CD14-positive monocyte (primary cell): ENCODE measurements around the gene EMILIN2. TPM values are rescaled to one million over a fixed set of nuclear protein-coding genes. Genes with fewer than 3 reads are reported as not detected.
A peak's percentile ranks its signal among the peaks of the same experiment; 100 is the strongest.

Source experiments
- DNase-seq, 3 donors: peaks; one replicate each; pipeline ENCODE4 v3.0.0-alpha.2; 2011 to 2022
- H2AFZ ChIP-seq: 2 replicates; pipeline ENCODE4 v1.6.0; 2012; ENCODE audit warnings: mild to moderate bottlenecking, low read depth, low read length, inconsistent platforms; ENCODE audit not compliant: insufficient read depth, poor library complexity, severe bottlenecking
- H3K27ac ChIP-seq, 2 donors: 1 replicate in 1 of 2; 2 replicates in 1 of 2; pipeline ENCODE4 v1.5.1; 2012 to 2013; ENCODE audit warnings: low read length in 2 of 2, control low read depth in 1 of 2, inconsistent platforms in 1 of 2, low read depth in 1 of 2, mild to moderate bottlenecking in 1 of 2
- H3K27me3 ChIP-seq, 2 donors: one replicate each; pipeline versions ENCODE4 v1.6.0 to v1.6.1; 2011 to 2013; ENCODE audit warnings: low read length in 2 of 2; ENCODE audit not compliant: control insufficient read depth in 2 of 2, insufficient read depth in 2 of 2
- H3K36me3 ChIP-seq, 2 donors: replicated peaks in 1 of 2; 1 replicate in 1 of 2; 2 replicates in 1 of 2; pipeline versions ENCODE4 v1.5.1 to v1.6.1; 2012 to 2013; ENCODE audit warnings: low read length in 2 of 2, control low read depth in 1 of 2, inconsistent platforms in 1 of 2, mild to moderate bottlenecking in 1 of 2; ENCODE audit not compliant: insufficient read depth in 2 of 2, control insufficient read depth in 1 of 2
- H3K4me1 ChIP-seq, 2 donors: 1 replicate in 1 of 2; 2 replicates in 1 of 2; pipeline versions ENCODE4 v1.5.1 to v1.6.1; 2012 to 2013; ENCODE audit warnings: low read length in 2 of 2, control low read depth in 1 of 2, inconsistent platforms in 1 of 2, mild to moderate bottlenecking in 1 of 2, moderate library complexity in 1 of 2; ENCODE audit not compliant: insufficient read depth in 2 of 2, control insufficient read depth in 1 of 2
- H3K4me2 ChIP-seq: replicated peaks from 2 replicates; pipeline ENCODE3; 2012; ENCODE audit warnings: low read length, moderate library complexity, mild to moderate bottlenecking; ENCODE audit not compliant: poor library complexity, severe bottlenecking; ENCODE audit errors: extremely low read depth
- H3K4me3 ChIP-seq, 3 experiments: fragments of 200-600 bp in 1 of 3; sonication (generic) in 1 of 3; replicated peaks in 1 of 3; 1 replicate in 2 of 3; 2 replicates in 1 of 3; pipeline ENCODE4 v1.5.1; 2011 to 2013; ENCODE audit warnings: low read length in 3 of 3, mild to moderate bottlenecking in 3 of 3, control low read depth in 2 of 3, low read depth in 2 of 3, inconsistent platforms in 1 of 3, moderate library complexity in 1 of 3
- H3K79me2 ChIP-seq: 2 replicates; pipeline ENCODE4 v1.6.0; 2012; ENCODE audit warnings: mild to moderate bottlenecking, control low read depth, inconsistent platforms, low read length, moderate library complexity; ENCODE audit not compliant: insufficient read depth
- H3K9ac ChIP-seq: 2 replicates; pipeline ENCODE4 v1.6.0; 2017; ENCODE audit warnings: low read length, mild to moderate bottlenecking; ENCODE audit not compliant: insufficient read depth, poor library complexity, severe bottlenecking
- H3K9me3 ChIP-seq, 2 donors: replicated peaks in 1 of 2; 1 replicate in 1 of 2; 2 replicates in 1 of 2; pipeline versions ENCODE4 v1.5.1 to v1.6.1; 2012 to 2013; ENCODE audit warnings: low read length in 2 of 2, control low read depth in 1 of 2; ENCODE audit not compliant: control insufficient read depth in 1 of 2, insufficient read depth in 1 of 2
- H4K20me1 ChIP-seq: 2 replicates; pipeline ENCODE4 v1.6.0; 2012; ENCODE audit warnings: mild to moderate bottlenecking, low read length, control low read depth, moderate library complexity; ENCODE audit not compliant: insufficient read depth
- H3K27ac Mint-ChIP-seq, 7 donors: one replicate each; pipeline ENCODE4 v1.8.0; 2020; ENCODE audit warnings: mild to moderate bottlenecking in 7 of 7, mixed read lengths in 7 of 7, moderate library complexity in 6 of 7, inconsistent platforms in 2 of 7
- H3K27me3 Mint-ChIP-seq, 3 donors: one replicate each; pipeline ENCODE4 v1.8.0; 2021 to 2022; ENCODE audit warnings: low read depth in 3 of 3, mild to moderate bottlenecking in 3 of 3, mixed read lengths in 3 of 3, moderate library complexity in 3 of 3, inconsistent platforms in 1 of 3
- H3K36me3 Mint-ChIP-seq, 2 donors: one replicate each; pipeline ENCODE4 v1.8.0; 2020; ENCODE audit warnings: mixed read lengths in 2 of 2, inconsistent platforms in 1 of 2, mild to moderate bottlenecking in 1 of 2
- H3K4me1 Mint-ChIP-seq: one replicate; pipeline ENCODE4 v1.8.0; 2020; ENCODE audit warnings: mild to moderate bottlenecking, mixed read lengths
- H3K4me3 Mint-ChIP-seq, 2 donors: one replicate each; pipeline ENCODE4 v1.8.0; 2020; ENCODE audit warnings: mild to moderate bottlenecking in 2 of 2, mixed read lengths in 2 of 2, moderate library complexity in 1 of 2
- H3K9me3 Mint-ChIP-seq, 7 donors: one replicate each; pipeline ENCODE4 v1.8.0; 2020 to 2022; ENCODE audit warnings: mixed read lengths in 7 of 7, mild to moderate bottlenecking in 6 of 7, moderate library complexity in 6 of 7, inconsistent platforms in 2 of 7
- WGBS: methylation state at CpG from one replicate; pipeline ENCODE4 v1.1.5; 2013; ENCODE audit warnings: missing lambda C conversion rate; ENCODE audit not compliant: insufficient coverage; 5-methylcytosine and 5-hydroxymethylcytosine counted together
- intact Hi-C, 2 donors: fragments of 100-400 bp; cut with micrococcal nuclease; formaldehyde crosslinking; loops; one replicate each; pipeline versions ENCODE4 v1.15.0 to v1.15.1; 2023
- polyA plus RNA-seq, 3 donors: library from polyadenylated mRNA; depleted of rRNA in 1 of 3; unstranded in 2 of 3; stranded (reverse) in 1 of 3; fragments of 300-500 nt in 2 of 3; fragments of >200 nt in 1 of 3; fragmentation: Illumina TruSeq in 2 of 3; gene quantifications; 1 replicate in 2 of 3; 2 replicates in 1 of 3; pipeline ENCODE4 v1.2.3, GENCODE V29; 2012 to 2021
- TF ChIP-seq, protein P1 (sequence below): fragments of 200-600 bp; IDR thresholded peaks from one replicate; pipeline ENCODE4 v1.8.0; 2022; ENCODE audit warnings: antibody characterized with exemption, mild to moderate bottlenecking

Gene EMILIN2
- polyA plus RNA-seq, 3 donors, result 30.5 to 43.2 (median 33.8) TPM

DNA sequence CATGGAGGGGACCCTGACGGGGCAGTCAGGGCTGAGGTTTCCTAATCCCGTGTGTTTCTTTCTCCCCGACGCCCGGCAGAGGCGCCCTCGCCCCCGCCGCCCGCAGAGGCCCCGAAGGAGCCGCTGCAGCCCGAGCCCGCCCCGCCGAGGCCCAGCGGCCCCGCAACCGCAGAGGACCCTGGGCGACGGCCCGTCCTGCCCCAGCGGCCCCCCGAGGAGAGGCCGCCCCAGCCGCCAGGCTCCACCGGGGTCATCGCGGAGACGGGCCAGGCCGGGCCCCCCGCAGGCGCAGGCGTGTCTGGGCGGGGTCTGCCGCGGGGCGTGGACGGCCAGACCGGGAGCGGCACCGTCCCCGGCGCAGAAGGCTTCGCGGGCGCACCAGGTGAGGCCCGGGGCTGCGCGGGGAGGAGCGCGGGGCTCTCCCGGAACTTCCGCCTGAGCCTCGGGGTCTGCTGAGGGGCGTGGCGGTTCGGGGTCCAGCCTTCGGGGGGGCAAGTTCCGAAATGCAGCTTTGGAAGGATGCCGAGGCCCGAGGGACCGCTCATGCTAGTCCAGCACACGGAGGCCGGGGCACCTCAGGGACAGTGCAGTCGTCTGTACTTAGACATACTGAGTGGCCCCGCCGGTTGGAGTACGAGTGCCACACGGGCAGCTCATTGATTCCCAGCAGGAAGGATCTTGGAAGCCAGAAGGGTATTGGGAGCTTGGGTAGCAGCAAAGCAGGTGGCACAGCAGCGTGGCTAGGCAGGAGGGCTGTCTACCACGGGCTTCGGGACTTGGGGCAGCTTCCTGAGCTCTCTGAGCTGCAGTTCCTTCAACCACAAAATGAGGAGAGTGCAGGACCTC lies 60.1 kb downstream of the EMILIN2 start:
- Mint-ChIP-seq H3K4me1 (peaks cover 20% of the 10 kb centered on the region), H3K36me3 (peaks cover 36 to 45% of the 10 kb centered on the region in 2 donors), H3K4me3 (peak overlapping the region; percentile 85 to 87), H3K27ac (peak overlapping the region in 3 of 7 donors; percentile 42 to 77 (median 57)), H3K9me3 (no peaks in the 10 kb centered on the region), H3K27me3 (no peaks in the 10 kb centered on the region)
- Histone ChIP-seq H3K27ac (peak overlapping the region in 1 of 2 donors; percentile 62), H3K36me3 (peaks cover 42 to 50% of the 10 kb centered on the region in 2 donors), H3K4me1 (peaks cover 26 to 42% of the 10 kb centered on the region in 2 donors), H3K9me3 (no peaks in the 10 kb centered on the region), H3K4me2 (peak overlapping the region; percentile 88), H4K20me1 (peaks cover 100% of the 10 kb centered on the region), H2AFZ (peak overlapping the region; percentile 64), H3K4me3 (peak overlapping the region; percentile 45 to 80 (median 52)), H3K79me2 (peaks cover 92% of the 10 kb centered on the region), H3K9ac (peak overlapping the region; percentile 74), H3K27me3 (no peaks in the 10 kb centered on the region)
- TF ChIP-seq, protein P1, sequence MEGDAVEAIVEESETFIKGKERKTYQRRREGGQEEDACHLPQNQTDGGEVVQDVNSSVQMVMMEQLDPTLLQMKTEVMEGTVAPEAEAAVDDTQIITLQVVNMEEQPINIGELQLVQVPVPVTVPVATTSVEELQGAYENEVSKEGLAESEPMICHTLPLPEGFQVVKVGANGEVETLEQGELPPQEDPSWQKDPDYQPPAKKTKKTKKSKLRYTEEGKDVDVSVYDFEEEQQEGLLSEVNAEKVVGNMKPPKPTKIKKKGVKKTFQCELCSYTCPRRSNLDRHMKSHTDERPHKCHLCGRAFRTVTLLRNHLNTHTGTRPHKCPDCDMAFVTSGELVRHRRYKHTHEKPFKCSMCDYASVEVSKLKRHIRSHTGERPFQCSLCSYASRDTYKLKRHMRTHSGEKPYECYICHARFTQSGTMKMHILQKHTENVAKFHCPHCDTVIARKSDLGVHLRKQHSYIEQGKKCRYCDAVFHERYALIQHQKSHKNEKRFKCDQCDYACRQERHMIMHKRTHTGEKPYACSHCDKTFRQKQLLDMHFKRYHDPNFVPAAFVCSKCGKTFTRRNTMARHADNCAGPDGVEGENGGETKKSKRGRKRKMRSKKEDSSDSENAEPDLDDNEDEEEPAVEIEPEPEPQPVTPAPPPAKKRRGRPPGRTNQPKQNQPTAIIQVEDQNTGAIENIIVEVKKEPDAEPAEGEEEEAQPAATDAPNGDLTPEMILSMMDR, result peak; percentile 59
- intact Hi-C loops, result loop anchor here in 1 of 2 donors (10.0 kb wide), 1 partner anchor 122 kb away; no protein-coding TSS in a partner anchor
- DNase-seq, result peak in 2 of 3 donors; percentile 9 to 34
- whole genome bisulfite sequencing, result 1% methylated on average over 73 of the region's 73 CpGs

DNA sequence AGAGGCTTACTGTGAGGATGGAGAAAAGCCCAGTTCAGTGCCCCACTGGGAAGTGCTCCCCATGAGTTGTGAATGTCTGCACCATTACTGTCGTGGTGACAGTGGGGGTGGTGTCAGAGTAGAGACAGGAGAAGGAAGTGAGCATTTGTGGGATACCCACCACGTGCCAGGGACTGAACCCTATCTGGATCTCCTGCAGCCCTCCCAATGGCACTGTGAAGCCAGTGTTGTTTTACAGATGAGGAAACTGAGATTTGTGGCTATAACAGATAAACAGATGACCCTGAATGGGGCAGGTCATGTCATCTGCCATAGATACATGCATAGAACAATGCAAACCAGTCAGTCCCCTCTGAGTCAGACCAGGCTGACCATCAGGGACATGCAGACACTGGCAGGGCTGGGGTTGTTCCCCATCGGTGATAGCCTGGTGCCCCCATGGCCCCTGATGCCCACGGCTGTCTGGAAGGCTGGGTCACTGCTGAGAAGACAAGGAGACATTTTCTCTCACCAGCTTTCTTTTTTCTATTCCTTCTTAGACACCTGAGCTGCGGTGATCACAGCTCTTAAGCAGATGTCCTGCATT lies 60.8 kb downstream of the EMILIN2 start:
- peaks cover 88% of the 10 kb centered on the region for H3K79me2 ChIP-seq
- H3K9ac ChIP-seq, result peak overlapping the region; percentile 74
- H3K4me3 Mint-ChIP-seq, result peak overlapping the region; percentile 74 to 85
- H3K36me3 ChIP-seq, result peaks cover 46 to 51% of the 10 kb centered on the region in 2 donors
- H4K20me1 ChIP-seq, result peaks cover 100% of the 10 kb centered on the region
- H3K27me3 Mint-ChIP-seq, result no peaks in the 10 kb centered on the region
- peak overlapping the region in 2 of 7 donors; percentile 42 to 50 for H3K27ac Mint-ChIP-seq
- H3K36me3 Mint-ChIP-seq, result peaks cover 40 to 52% of the 10 kb centered on the region in 2 donors
- intact Hi-C loops, result loop anchor here in 1 of 2 donors (10.0 kb wide), 1 partner anchor 123 kb away; no protein-coding TSS in a partner anchor
- DNase-seq, result peak in 2 of 3 donors; percentile 9 to 32
- no peaks in the 10 kb centered on the region for H3K9me3 Mint-ChIP-seq
- H3K4me3 ChIP-seq, result peak overlapping the region in 1 of 3 experiments; percentile 80
- TF ChIP-seq, protein P1, result no peak
- H3K9me3 ChIP-seq, result no peaks in the 10 kb centered on the region
- H3K4me1 ChIP-seq, result peaks cover 19 to 36% of the 10 kb centered on the region in 2 donors
- peak overlapping the region in 1 of 2 donors; percentile 22 for H3K27ac ChIP-seq
- WGBS, result 50% methylated on average over 4 of the region's 5 CpGs
- peaks cover 20% of the 10 kb centered on the region for H3K4me1 Mint-ChIP-seq
- H2AFZ ChIP-seq, result no peak overlapping the region
- peak overlapping the region; percentile 88 for H3K4me2 ChIP-seq
- H3K27me3 ChIP-seq, result no peaks in the 10 kb centered on the region
